Measurements from ENCODE around the gene CFAP251.
"Not testable (repeated sequence)": the region's sequence is repeated elsewhere in the genome, so short reads cannot be mapped to it uniquely, and the experiment has no call there.

The CFAP251 gene

DNA sequence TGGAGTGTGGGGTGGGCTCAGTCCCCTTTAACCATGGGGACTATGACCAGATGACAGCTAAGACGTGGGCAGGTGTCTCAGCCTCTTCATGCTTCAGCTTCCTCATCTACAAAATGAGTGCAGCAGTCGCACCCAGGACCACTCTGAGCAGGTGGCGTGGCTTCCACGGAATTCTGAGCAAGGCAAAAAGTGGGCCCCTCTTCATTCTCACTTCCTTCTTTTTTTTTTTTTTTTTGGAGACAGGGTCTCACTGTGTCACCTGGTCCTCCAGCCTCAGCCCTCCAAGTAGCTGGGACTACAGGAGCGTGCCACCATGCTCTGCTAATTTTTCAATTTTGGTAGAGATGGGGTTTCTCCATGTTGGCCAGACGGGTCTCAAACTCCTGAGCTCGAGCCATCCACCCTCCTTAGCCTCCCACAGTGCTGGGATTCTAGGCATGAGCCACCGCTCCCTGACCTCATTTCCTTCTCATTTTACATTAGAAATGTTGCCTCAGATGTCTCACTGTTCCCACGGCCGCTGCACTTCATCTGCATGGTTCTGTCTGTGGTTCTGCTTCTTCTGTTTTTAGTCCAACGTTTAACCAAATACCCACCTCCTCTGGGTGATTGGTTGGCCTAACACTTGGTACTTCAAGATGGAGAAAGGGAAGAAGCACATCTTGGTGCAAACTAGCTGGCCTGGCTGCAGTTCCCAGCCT is 61.9 kb downstream of the CFAP251 start:
- DNase-seq, result no peak

GRCh38 chr12:121980892-121981272 is 62.5 kb downstream of the CFAP251 start:
- DNase-seq, result no peak

DNA sequence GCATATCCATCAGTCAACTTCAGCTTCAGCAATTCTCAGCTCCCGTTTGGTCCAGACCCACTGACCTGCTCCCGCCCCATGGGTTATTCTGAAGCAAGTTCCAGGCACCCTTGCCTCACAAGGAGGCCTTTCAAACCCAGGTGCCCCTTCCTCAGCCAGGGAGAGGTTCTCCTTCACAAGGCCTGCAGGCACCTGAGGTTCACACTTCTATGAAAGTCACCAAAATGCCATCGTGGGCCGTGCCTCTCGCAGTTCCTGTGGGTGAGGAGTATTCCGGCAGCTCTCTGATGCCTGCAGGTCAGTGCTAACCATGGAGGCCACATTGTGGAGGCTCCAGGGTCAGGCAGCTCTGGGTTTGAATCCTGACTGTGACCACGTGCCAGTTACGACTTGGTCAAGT is 63.1 kb downstream of the CFAP251 start:
- DNase-seq, result no peak

GRCh38 chr12:121982950-121983349 is 64.6 kb downstream of the CFAP251 start:
- DNase-seq, result no peak

GRCh38 chr12:121983536-121984210 is 65.3 kb downstream of the CFAP251 start:
- no peak for DNase-seq

- DNase-seq, result no peak
These were observed 68.3 kb downstream of the CFAP251 start for GRCh38 chr12:121986489-121987245.

- DNase-seq, result not testable (repeated sequence)
These were observed 70.1 kb downstream of the CFAP251 start for GRCh38 chr12:121988519-121988918.

GRCh38 chr12:121989276-121990113 is 71.1 kb downstream of the CFAP251 start:
- DNase-seq, result no peak

DNA sequence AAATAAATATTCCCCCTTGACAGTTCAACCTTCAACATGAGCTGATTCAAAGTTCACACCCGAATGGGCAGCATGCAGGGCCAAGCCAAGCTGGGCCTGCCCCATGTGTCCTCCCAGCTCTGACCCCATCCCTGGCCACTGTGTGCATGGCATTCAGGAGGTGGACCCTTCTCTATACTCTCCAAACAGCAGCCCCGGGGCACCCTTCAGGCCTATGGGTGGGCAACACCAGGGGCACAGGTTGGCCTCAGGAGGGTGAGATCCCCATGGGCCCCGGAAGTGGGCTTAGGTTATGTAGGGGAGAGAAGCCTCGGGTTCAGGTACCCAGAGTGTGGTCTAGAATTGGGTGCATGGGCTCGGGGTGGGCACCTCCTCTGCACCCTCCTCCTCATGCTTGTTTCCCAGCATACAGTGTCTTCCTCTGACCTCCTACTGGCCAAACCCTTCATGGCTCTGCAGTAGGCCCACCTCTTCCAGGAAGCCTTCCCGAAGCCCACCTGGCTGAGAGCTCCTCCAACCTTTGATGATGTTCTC is 71.8 kb downstream of the CFAP251 start:
- no peak for DNase-seq

DNA sequence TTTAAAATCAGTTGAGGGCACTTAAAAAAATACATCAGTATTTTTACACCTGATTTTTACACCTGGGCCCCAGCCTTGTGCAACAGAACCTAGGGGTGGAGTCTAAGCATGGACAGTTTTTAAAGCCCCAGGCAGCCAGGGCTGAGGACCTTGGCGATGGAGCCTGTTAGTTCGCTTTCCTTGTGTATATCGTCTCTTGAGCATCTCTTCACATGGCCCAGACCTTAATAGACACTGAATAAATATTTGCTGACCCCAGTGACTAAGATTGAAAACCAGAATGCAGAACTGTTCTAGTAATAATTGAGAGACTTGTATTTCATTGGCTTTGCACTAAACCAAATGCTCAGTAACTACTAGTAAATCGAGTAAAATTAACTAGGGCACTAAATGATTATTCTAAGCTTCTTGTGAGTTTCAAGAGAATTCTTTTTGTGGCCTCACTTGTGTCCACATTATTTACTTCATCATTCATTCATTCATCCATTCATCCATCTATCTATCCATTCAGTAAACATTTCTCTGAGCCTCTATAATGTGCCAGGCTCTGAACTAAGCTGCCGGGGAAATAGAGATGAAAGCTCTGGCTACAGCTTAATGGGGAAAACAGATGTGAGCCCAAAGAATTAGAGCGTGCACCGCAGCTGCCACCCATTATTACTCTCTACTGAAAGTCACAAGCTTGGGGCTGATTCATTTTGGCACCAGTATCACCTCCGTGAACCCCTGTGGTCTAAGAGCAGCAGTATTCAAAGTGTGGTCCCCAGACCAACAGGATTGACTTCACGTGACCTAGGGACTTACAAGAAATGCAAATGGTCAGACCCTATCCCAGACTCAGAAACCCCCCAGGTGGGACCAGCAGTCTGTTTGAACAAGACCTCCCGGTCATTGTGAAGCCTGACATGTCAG is 72.6 kb downstream of the CFAP251 start:
- no peak for DNase-seq

- DNase-seq, result no peak
These were observed 73.9 kb downstream of the CFAP251 start for GRCh38 chr12:121992059-121992879.

DNA sequence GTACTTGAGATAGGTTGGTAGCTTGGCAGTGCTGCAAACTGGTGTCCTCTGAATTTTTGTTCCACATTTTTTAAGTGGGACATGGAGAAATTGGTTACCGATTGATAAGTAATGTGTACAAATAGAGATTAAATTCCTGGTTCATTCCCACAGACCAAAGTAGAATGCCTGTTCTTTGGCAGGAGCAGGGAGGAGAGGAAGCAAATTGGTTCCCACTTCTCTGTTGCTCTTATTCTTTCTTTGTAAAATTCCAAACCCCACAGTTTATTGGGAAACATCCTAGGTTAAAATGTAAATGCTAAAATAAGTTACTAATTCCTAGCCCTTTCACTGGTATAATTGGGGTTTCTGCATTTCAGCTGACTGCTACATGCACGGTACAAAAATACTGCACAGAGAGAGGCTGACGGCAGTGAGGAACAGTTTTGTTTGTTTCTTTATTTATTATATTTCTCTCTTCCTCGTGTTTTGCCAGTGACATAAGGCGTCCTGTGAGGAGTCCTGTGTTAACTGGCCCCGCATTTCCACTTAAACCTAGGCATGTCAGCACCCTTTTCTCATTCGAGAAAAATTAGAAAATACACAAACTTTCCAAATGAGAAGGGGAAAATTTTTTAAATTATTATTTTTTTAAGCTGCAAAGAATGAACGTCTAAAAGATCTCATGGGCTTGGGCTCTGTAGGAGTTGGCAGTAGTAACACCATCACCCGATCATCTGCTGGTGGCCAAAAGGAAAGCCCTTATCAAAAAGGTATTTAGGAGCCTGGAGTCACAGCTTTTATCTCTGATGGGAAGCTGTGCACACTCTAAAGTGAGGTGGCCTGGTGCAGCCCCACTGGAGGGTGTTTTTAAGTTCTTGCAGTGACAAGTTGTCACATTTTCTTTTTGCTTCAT is 77.9 kb downstream of the CFAP251 start:
- DNase-seq, result no peak

- no peak for DNase-seq
These were observed 78.7 kb downstream of the CFAP251 start for GRCh38 chr12:121996945-121997612.

DNA sequence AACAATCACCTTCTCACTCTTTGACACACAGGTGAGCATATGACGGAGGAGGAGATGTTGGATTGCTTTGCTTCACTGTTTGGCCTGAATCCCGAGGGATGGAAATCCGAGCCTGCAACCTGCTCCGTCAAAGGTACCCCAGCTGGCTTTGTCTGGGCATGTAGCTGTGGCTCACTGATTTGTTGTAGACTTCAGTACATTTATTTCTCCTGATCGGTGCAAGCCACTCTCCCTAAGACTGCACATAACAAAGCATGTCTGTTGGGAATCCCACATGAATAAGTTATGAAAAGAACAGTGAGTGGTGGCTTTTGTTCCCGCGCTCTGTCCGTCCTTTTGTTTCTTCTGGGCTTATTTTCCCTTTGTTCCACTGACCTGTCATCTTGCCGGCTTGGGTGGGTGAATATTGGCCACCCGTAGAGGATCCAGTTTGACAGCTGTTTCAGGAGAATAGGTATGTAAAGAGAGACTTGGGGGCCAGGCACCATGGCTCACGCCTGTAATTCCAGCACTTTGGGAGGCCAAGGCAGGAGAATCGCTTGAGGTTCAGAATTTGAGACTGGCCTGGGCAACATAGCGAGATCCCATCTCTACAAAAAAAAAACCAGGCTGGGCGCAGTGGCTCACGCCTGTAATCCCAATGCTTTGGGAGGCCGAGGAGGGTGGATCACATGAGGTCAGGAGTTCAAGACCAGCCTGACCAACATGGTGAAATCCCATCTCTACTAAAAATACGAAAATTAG is 83.2 kb downstream of the CFAP251 start:
- DNase-seq, result no peak

DNA sequence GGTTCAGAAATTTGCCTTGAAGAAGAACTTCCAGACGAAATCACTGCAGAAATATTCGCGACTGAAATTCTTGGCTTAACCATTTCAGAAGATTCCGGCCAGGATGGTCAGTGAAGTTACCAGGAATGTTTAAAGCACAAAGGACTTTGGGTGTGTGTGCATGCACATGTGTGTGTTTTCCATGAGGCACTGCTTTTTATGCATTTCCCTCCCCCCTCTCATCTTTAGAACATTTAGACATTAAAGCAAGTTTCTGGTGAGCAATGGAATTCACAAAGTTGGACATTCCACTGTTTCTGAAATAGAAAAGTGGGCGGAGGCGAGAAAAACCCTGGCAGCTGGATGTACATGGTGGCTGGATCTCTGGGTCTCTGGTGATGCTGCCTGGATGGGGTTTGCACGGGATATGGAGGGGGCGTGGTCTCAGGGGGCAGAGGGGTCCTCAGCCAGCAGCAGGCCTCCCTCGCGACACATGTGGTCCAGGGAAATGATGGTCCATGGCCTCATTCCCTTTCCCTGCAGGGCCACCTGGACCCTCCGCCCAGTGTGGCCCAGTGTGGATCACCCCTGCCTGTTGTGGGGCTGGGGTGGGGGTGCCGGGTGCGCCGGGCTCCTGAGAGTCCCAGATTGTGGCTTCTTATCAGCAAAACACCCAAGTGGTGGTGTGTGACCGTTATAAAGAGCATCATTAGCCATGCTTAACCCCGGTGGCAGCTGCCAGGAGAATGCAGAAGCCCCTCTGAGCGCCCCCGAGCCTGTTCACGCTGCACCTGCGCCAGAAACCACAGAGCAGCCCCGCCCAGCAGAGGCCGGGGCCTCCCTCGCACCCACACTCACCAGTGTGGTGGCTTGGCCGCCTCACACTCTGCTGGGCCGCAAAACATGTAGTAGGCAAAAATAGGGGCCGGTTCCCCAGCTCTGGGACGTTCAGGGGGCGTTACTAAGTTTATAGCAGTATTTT is 85.5 kb downstream of the CFAP251 start:
- DNase-seq, result no peak

DNA sequence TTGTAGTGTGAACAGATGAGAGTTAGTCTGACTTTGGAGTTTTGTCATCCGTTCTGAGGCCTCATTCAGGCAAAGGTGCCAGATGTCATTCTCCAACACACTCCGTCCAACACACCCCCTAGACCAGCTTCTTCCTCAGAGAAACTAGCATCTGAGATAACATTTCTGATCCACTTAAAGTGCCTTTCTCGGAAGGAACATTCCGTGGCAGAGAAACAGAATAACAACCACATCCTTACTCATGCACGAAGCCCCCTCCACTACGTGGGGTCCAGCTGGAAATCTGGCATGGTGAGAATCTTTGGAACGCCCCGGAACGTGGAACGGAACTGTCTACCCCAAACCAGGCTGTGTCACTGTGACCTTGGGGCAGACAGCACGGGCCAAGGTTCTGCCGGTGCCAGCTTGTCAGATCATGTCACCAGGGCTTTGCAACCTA is 86.3 kb downstream of the CFAP251 start:
- DNase-seq, result no peak

DNA sequence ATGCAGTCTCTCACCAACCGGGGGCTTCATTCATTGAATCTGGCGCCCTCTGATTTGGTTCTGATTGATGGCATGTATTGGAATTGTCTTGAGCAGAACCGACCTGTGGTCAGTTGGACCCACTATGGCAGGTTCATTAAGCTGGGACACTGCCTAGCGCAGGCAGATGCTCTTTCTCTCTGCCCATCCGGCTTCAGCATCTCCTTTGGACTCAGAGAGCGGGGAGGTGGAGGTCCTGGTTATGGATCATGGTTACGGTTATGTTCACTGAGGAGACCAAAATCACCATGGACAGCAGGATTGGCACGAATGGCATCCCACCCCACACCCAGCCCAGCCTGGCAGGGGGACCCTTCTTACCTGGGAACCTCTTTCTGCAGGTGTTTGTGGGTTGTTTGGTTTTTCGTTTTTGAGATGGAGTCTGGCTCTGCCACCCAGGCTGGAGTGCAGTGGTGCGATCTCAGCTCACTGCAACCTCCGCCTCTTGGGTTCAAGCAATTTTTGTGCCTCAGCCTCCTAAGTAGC is 86.9 kb downstream of the CFAP251 start:
- no peak for DNase-seq
